ENCODE measurements around the gene SCFD2.

- TF ChIP-seq, protein P1, sequence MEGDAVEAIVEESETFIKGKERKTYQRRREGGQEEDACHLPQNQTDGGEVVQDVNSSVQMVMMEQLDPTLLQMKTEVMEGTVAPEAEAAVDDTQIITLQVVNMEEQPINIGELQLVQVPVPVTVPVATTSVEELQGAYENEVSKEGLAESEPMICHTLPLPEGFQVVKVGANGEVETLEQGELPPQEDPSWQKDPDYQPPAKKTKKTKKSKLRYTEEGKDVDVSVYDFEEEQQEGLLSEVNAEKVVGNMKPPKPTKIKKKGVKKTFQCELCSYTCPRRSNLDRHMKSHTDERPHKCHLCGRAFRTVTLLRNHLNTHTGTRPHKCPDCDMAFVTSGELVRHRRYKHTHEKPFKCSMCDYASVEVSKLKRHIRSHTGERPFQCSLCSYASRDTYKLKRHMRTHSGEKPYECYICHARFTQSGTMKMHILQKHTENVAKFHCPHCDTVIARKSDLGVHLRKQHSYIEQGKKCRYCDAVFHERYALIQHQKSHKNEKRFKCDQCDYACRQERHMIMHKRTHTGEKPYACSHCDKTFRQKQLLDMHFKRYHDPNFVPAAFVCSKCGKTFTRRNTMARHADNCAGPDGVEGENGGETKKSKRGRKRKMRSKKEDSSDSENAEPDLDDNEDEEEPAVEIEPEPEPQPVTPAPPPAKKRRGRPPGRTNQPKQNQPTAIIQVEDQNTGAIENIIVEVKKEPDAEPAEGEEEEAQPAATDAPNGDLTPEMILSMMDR (IDR thresholded peaks at IDR 0.05) = no peak
- TF ChIP-seq MAZ (IDR thresholded peaks at IDR 0.05; ENCODE audit: borderline replicate concordance, low read depth, low read length) (no peak), MAX (IDR thresholded peaks at IDR 0.05) (no peak)
- TF ChIP-seq, protein P2, sequence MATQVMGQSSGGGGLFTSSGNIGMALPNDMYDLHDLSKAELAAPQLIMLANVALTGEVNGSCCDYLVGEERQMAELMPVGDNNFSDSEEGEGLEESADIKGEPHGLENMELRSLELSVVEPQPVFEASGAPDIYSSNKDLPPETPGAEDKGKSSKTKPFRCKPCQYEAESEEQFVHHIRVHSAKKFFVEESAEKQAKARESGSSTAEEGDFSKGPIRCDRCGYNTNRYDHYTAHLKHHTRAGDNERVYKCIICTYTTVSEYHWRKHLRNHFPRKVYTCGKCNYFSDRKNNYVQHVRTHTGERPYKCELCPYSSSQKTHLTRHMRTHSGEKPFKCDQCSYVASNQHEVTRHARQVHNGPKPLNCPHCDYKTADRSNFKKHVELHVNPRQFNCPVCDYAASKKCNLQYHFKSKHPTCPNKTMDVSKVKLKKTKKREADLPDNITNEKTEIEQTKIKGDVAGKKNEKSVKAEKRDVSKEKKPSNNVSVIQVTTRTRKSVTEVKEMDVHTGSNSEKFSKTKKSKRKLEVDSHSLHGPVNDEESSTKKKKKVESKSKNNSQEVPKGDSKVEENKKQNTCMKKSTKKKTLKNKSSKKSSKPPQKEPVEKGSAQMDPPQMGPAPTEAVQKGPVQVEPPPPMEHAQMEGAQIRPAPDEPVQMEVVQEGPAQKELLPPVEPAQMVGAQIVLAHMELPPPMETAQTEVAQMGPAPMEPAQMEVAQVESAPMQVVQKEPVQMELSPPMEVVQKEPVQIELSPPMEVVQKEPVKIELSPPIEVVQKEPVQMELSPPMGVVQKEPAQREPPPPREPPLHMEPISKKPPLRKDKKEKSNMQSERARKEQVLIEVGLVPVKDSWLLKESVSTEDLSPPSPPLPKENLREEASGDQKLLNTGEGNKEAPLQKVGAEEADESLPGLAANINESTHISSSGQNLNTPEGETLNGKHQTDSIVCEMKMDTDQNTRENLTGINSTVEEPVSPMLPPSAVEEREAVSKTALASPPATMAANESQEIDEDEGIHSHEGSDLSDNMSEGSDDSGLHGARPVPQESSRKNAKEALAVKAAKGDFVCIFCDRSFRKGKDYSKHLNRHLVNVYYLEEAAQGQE (IDR thresholded peaks at IDR 0.05) = no peak
Measured at GRCh38 chr4:53075162-53075785, 290.6 kb downstream of the SCFD2 start.
